ENCODE data around the gene ANXA2. TPM values are rescaled to one million over a fixed set of nuclear protein-coding genes. Genes with fewer than 3 reads are reported as not detected.

The ANXA2 gene
- total and polyA plus RNA-seq, 2 donors (not counting 1 experiment from before 2014, with no cell fraction given), result 116 to 133 TPM

DNA sequence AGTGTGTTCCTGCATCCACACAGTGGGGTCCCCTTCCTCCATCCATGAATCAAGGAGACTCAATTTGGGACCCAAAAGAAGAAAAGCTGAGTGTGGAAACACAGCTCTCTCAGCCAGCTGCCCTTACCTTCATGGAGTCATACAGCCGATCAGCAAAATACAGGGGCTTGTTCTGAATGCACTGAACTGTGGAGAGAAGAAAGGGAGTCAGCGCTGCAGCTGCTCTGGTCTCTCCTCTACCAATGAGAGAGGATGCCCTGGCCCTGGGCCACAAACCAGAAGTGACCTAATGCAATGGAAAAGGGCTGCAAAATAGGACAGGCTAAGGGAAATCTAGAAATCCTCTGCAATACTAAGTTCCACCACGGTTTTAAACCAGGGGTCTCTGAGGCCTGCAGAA lies 46.7 kb downstream of the ANXA2 start:
- Histone ChIP-seq H3K9ac (ENCODE audit: low read length) (no peak overlapping the region), H4K20me1 (ENCODE audit: control insufficient read depth, insufficient read depth, low read length, poor library complexity, severe bottlenecking) (no peaks in the 10 kb centered on the region), H3K4me1 (ENCODE audit: control insufficient read depth in 2 of 2, insufficient read depth in 2 of 2, low read length in 2 of 2) (no peaks in the 10 kb centered on the region), H3K27me3 (replicated peaks in 1 of 4; ENCODE audit: control extremely low read depth in 1 of 4, control insufficient read depth in 3 of 4, insufficient read depth in 4 of 4, low read length in 3 of 4) (no peaks in the 10 kb centered on the region), H3K27ac (ENCODE audit: low read length in 2 of 2) (no peak overlapping the region), H3K9me3 (ENCODE audit: control extremely low read depth in 1 of 3, control insufficient read depth in 2 of 3, insufficient read depth in 1 of 3, low read length in 2 of 3) (no peaks in the 10 kb centered on the region), H3K79me2 (ENCODE audit: control insufficient read depth, insufficient read depth, low read length) (no peaks in the 10 kb centered on the region), H3K4me3 (ENCODE audit: control extremely low read depth in 1 of 5, extremely low read depth in 1 of 5, insufficient read depth in 1 of 5, low read depth in 2 of 5, low read length in 4 of 5) (no peak overlapping the region), H2AFZ (ENCODE audit: insufficient read depth, low read depth, low read length, poor library complexity, severe bottlenecking) (no peak overlapping the region), H3K4me2 (replicated peaks; ENCODE audit: low read depth, low read length, poor library complexity, severe bottlenecking) (no peak overlapping the region), H3K36me3 (replicated peaks in 1 of 2; ENCODE audit: control extremely low read depth in 1 of 2, control insufficient read depth in 1 of 2, extremely low read depth in 1 of 2, insufficient read depth in 2 of 2, low read length in 1 of 2) (peaks cover 2 to 80% of the 10 kb centered on the region in 2 experiments)
- no peak for TF ChIP-seq EZH2 (IDR thresholded peaks at IDR 0.05; ENCODE audit: borderline replicate concordance, insufficient read depth, low read depth, low read length, poor library complexity, severe bottlenecking)
- TF ChIP-seq, protein P1, sequence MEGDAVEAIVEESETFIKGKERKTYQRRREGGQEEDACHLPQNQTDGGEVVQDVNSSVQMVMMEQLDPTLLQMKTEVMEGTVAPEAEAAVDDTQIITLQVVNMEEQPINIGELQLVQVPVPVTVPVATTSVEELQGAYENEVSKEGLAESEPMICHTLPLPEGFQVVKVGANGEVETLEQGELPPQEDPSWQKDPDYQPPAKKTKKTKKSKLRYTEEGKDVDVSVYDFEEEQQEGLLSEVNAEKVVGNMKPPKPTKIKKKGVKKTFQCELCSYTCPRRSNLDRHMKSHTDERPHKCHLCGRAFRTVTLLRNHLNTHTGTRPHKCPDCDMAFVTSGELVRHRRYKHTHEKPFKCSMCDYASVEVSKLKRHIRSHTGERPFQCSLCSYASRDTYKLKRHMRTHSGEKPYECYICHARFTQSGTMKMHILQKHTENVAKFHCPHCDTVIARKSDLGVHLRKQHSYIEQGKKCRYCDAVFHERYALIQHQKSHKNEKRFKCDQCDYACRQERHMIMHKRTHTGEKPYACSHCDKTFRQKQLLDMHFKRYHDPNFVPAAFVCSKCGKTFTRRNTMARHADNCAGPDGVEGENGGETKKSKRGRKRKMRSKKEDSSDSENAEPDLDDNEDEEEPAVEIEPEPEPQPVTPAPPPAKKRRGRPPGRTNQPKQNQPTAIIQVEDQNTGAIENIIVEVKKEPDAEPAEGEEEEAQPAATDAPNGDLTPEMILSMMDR (IDR thresholded peaks at IDR 0.05), result no peak
- ATAC-seq (ENCODE audit: low read depth) (no peak), DNase-seq (no peak)
- ChIA-PET CTCF (interaction anchor here (0.6 to 0.8 kb wide), 2 partner anchors 11 to 1678 kb away, joined by 3 read pairs; no protein-coding TSS in a partner anchor), POLR2A (no interaction called here)
- no peaks in the 10 kb centered on the region for H3K27me3 Mint-ChIP-seq
- WGBS (ENCODE audit: insufficient coverage), result 83% methylated on average over 1 of the region's 3 CpGs
- H3K9me3 Mint-ChIP-seq (ENCODE audit: insufficient read depth), result no peaks in the 10 kb centered on the region
- H3K27ac Mint-ChIP-seq, result no peak overlapping the region
- intact Hi-C loops (cut with micrococcal nuclease), result no loop called here
- H3K4me1 Mint-ChIP-seq, result no peaks in the 10 kb centered on the region
- H3K4me3 Mint-ChIP-seq, result no peak overlapping the region

DNA sequence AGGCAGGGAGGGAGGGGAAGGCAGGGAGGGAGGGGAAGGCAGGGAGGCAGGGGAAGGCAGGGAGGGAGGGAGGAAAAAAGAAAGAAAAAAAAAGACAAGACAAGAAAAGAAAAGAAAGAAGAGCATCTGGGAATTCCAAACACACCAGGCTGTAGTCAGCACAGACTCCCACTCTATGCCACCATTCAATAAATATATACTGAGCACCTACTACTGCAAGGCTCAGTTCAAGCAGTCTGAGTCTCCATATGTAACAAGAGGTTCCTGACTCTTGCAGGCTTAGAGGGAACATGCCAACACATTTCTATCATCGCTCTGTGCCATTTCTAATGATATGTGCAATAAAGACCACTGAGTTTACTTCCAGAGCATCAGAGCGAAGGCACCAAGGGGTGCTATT lies 47.7 kb downstream of the ANXA2 start:
- H3K27me3 ChIP-seq (replicated peaks in 1 of 4; ENCODE audit: control extremely low read depth in 1 of 4, control insufficient read depth in 3 of 4, insufficient read depth in 4 of 4, low read length in 3 of 4), result no peaks in the 10 kb centered on the region
- ChIA-PET CTCF (no interaction called here), POLR2A (no interaction called here)

More for the DNA sequence above, 47.7 kb downstream of the ANXA2 start:
- Mint-ChIP-seq H3K4me1 (no peaks in the 10 kb centered on the region), H3K9me3 (ENCODE audit: insufficient read depth) (no peaks in the 10 kb centered on the region), H3K4me3 (no peak overlapping the region), H3K27ac (no peak overlapping the region), H3K27me3 (no peaks in the 10 kb centered on the region)
- intact Hi-C loops (cut with micrococcal nuclease), result no loop called here
- Histone ChIP-seq H3K79me2 (ENCODE audit: control insufficient read depth, insufficient read depth, low read length) (no peaks in the 10 kb centered on the region), H4K20me1 (ENCODE audit: control insufficient read depth, insufficient read depth, low read length, poor library complexity, severe bottlenecking) (no peaks in the 10 kb centered on the region), H3K4me2 (replicated peaks; ENCODE audit: low read depth, low read length, poor library complexity, severe bottlenecking) (no peak overlapping the region), H3K36me3 (replicated peaks in 1 of 2; ENCODE audit: control extremely low read depth in 1 of 2, control insufficient read depth in 1 of 2, extremely low read depth in 1 of 2, insufficient read depth in 2 of 2, low read length in 1 of 2) (peaks cover 4 to 72% of the 10 kb centered on the region in 2 experiments), H2AFZ (ENCODE audit: insufficient read depth, low read depth, low read length, poor library complexity, severe bottlenecking) (no peak overlapping the region), H3K9ac (ENCODE audit: low read length) (no peak overlapping the region), H3K4me3 (ENCODE audit: control extremely low read depth in 1 of 5, extremely low read depth in 1 of 5, insufficient read depth in 1 of 5, low read depth in 2 of 5, low read length in 4 of 5) (no peak overlapping the region), H3K4me1 (ENCODE audit: control insufficient read depth in 2 of 2, insufficient read depth in 2 of 2, low read length in 2 of 2) (no peaks in the 10 kb centered on the region), H3K9me3 (ENCODE audit: control extremely low read depth in 1 of 3, control insufficient read depth in 2 of 3, insufficient read depth in 1 of 3, low read length in 2 of 3) (no peaks in the 10 kb centered on the region), H3K27ac (ENCODE audit: low read length in 2 of 2) (no peak overlapping the region)
- WGBS (ENCODE audit: insufficient coverage), result 96% methylated on average over 2 of the region's 2 CpGs
- ATAC-seq (ENCODE audit: low read depth), result no peak
- TF ChIP-seq EZH2 (IDR thresholded peaks at IDR 0.05; ENCODE audit: borderline replicate concordance, insufficient read depth, low read depth, low read length, poor library complexity, severe bottlenecking), result no peak
- TF ChIP-seq, protein P1 (IDR thresholded peaks at IDR 0.05), result no peak
- no peak for DNase-seq
